GM11168 (cell line): ENCODE measurements around the gene LSM4.

Source experiments
- in situ Hi-C: fragments of 300-500 bp; cut with MboI; formaldehyde crosslinking; loops from one replicate; pipeline ENCODE4 v1.12.0; 2022; ENCODE audit warnings: low sequenced_read_pairs; ENCODE audit not compliant: unreplicated experiment

The LSM4 gene

GRCh38 chr19:18342090-18342632, 19.3 kb upstream of the LSM4 start:
- in situ Hi-C loops = loop anchor here (5.0 kb wide), 1 partner anchor 65 kb away; no protein-coding TSS in a partner anchor

GRCh38 chr19:18340990-18341868, 18.4 kb upstream of the LSM4 start:
- in situ Hi-C loops = loop anchor here (5.0 kb wide), 1 partner anchor 66 kb away; no protein-coding TSS in a partner anchor

- in situ Hi-C loops = loop anchor here (5.0 kb wide), 1 partner anchor 67 kb away; no protein-coding TSS in a partner anchor
Observed at GRCh38 chr19:18340190-18340989, 17.5 kb upstream of the LSM4 start, which contains the start of gene PGPEP1. Gene PGPEP1 (plus strand): TSS chr19:18340598. CDS start chr19:18340682, 84 bp downstream.

GRCh38 chr19:18339723-18340122, 16.8 kb upstream of the LSM4 start:
- in situ Hi-C loops = loop anchor here (5.0 kb wide), 1 partner anchor 68 kb away; no protein-coding TSS in a partner anchor

- in situ Hi-C loops = no loop called here
Observed at GRCh38 chr19:18338541-18338940, 15.7 kb upstream of the LSM4 start.

- in situ Hi-C loops = no loop called here
Observed at GRCh38 chr19:18336121-18336520, 13.2 kb upstream of the LSM4 start.

- in situ Hi-C loops = no loop called here
Observed at GRCh38 chr19:18333680-18334079, 10.8 kb upstream of the LSM4 start.

- in situ Hi-C loops = no loop called here
Observed at GRCh38 chr19:18332917-18333530, 10.1 kb upstream of the LSM4 start.

GRCh38 chr19:18330868-18331267, 8.0 kb upstream of the LSM4 start:
- in situ Hi-C loops = no loop called here

GRCh38 chr19:18329035-18329376, 6.1 kb upstream of the LSM4 start:
- in situ Hi-C loops = no loop called here

GRCh38 chr19:18328340-18329034, 5.6 kb upstream of the LSM4 start:
- in situ Hi-C loops = no loop called here

GRCh38 chr19:18326772-18327171, 3.9 kb upstream of the LSM4 start:
- in situ Hi-C loops = no loop called here

GRCh38 chr19:18324373-18324731, 1.5 kb upstream of the LSM4 start:
- in situ Hi-C loops = loop anchor here (5.0 kb wide), 1 partner anchor 47 kb away; no protein-coding TSS in a partner anchor

- in situ Hi-C loops = loop anchor here (5.0 kb wide), 1 partner anchor 45 kb away; no protein-coding TSS in a partner anchor
Observed at GRCh38 chr19:18322318-18322758, 538 bp downstream of the LSM4 start.

GRCh38 chr19:18321734-18322102, 1.2 kb downstream of the LSM4 start:
- in situ Hi-C loops = loop anchor here (5.0 kb wide), 1 partner anchor 44 kb away; no protein-coding TSS in a partner anchor

- in situ Hi-C loops = loop anchor here (5.0 kb wide), 1 partner anchor 44 kb away; no protein-coding TSS in a partner anchor
Observed at GRCh38 chr19:18320865-18321733, 1.8 kb downstream of the LSM4 start.

GRCh38 chr19:18319591-18320135, 3.2 kb downstream of the LSM4 start:
- in situ Hi-C loops = loop anchor here (5.0 kb wide), 1 partner anchor 42 kb away; no protein-coding TSS in a partner anchor
